GM21360 (cell line): ENCODE measurements around the gene ZNF616.

Experiments
- ATAC-seq: cut with Tn5 transposase; IDR thresholded peaks from one replicate; pipeline ENCODE4 v1.9.1; 2021; ENCODE audit warnings: mild to moderate bottlenecking, moderate library complexity; ENCODE audit not compliant: unreplicated experiment

Gene ZNF616

GRCh38 chr19:52139252-52140031 is at the start of gene ZNF616:
Gene ZNF616 (minus strand): TSS chr19:52139938. CDS start chr19:52130512, 9,426 bp downstream.
- no peak for ATAC-seq

DNA sequence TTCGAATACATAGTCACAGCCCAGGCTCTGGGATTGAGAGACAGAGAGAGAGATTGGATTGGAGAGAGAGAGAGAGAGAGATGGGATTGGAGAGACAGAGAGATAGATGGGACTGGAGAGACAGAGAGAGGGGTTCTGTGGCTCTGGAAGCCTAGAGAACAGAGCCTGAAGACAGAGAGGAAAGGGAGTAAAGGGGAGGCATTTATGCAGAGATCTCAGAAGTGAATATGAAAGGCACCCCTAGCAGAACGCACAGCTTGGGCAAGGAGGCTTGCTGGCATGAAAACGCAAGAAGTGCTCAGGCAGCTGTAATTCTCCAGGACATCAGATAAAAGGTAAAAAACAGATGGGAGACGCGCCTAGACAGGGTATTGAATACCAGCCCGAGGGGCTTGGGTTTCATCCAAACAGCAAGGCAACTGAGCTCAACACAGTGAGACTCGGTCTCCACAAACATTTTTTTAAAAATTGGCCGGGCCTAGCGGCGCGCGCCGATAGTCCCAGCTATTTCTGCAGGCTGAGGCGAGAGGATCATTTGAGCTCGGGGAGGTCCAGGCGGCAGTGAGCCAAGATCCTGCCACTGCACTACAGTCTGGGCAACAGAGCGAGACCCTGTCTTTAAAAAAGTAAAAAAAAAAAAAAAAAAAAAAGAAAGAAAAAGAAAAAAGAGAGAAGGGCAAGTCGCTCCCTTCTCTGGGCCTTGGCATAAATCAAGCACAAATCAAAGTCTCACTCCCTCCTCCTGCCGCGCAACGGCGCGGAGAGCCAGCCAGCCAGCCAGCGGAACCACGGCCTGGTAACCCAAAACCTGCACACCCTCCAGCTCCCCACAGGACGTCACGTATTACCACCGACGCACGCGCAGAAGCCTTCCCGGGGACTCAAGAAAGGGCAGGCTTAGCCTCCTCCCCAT is 49.3 kb upstream of the ZNF616 start:
- ATAC-seq: peak; percentile 3

DNA sequence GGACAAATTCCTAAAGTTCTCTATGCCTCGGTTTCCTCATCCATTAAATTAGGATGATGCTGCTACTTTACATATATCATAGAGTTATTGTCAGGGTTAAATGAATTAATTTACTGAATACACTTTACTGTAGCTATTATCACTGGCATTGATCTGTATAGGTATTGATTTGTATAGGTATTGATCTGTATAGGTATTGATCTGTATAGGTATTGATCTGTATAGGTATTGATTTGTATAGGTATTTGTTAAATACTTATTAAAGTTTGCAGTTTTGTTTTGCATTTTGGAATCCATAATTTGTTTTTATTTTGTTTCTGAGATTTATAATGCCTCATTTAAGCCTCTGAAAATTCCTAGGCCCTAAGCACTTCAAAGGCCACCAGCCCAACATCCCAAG is 47.7 kb upstream of the ZNF616 start:
- ATAC-seq: no peak

- no peak for ATAC-seq
Measured at GRCh38 chr19:52176574-52176973, 36.8 kb upstream of the ZNF616 start.

- no peak for ATAC-seq
Measured at GRCh38 chr19:52172347-52172746, 32.6 kb upstream of the ZNF616 start.

DNA sequence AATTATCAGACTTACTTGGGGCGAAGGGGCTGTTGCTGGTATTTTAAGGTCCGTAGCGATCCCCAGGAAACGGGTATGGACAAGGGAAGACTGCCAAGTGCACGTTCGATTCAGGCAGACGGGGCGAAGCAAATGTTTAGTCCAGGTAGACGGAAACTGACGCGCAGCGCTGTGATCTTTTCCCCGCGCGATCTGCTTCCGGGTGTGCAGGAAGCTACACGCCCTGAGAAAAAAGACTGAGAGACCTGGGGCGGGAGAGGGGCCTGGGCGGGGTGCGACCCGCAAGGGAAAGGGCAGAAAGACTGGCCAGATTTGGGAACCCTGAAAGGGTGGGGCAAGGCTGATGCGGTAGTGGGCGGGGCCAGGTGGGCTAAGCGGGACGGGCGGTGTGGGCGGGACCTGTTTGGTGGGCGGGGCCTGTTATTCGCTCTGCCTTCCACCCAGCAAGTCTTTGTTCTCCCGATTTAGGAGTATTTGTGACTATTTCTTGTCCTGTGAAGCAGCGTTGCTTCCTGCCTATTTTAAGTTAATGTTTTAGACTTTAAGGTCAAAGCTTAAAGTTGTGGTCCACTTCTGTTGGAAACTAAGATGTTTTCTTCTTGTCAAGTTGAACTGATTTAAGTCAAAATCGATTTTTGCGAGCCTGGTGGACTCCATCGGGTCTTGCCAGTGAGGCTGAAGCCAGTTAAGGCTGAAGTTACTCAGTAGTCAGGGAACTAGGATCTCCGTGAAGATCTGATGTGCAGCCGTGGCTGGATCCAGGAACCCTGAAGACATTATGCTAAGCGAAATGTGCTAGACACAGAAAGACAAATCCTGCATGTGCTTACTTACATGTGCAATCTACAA is 31.8 kb upstream of the ZNF616 start, which contains the start of gene ZNF836:
TSS of gene ZNF836 (minus strand) at position 301 of the 849 bp plus-strand sequence. CDS start 3,549 bp downstream, outside the sequence.
- peak; percentile 78 for ATAC-seq

DNA sequence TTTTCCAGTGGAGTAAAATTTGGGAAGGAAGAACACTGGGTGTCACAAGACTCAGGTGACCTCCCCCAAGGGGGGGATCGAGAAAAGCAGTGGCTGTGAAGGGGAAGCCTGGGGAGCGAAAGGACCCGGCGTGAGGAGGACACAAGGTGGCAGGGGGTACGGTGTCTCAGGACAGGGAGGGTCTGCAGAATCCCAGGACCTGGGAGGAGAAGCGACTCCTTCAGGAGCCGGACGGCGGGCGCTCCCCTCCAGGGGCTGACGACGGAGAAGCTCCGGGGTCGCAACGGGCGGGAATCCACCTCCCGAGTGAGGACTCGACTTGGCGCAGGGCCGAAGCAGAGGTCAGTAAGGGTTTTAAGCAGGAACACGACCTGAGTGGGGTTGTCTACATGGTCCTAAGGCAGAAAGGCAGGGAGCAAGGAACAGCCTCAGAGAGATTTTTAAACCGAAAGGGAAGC is 31.2 kb upstream of the ZNF616 start:
- no peak for ATAC-seq

- no peak for ATAC-seq
Measured at GRCh38 chr19:52170304-52170703, 30.6 kb upstream of the ZNF616 start.

- ATAC-seq: no peak
Measured at GRCh38 chr19:52155596-52156359, 16.0 kb upstream of the ZNF616 start.

DNA sequence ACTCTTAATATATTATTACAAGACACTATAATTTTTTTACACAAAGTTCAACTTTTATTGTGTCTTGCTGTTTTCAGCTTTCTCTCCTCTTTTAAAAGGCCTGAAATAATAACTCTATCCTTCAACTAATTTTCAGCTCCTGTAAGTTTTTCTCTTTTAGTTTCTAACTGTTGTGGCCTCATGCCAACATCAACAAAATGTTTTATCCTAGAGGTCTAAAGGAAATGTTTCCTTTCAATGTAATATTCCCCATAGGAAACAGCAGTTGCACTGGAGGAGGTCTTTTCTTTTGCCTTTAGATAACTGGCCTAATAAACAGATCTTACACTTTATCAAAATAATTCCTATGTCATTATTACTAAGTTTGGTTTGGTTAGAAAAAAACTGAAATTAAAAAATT is 8.5 kb upstream of the ZNF616 start:
- no peak for ATAC-seq

- ATAC-seq: no peak
Measured at GRCh38 chr19:52142001-52142595, 2.4 kb upstream of the ZNF616 start.

DNA sequence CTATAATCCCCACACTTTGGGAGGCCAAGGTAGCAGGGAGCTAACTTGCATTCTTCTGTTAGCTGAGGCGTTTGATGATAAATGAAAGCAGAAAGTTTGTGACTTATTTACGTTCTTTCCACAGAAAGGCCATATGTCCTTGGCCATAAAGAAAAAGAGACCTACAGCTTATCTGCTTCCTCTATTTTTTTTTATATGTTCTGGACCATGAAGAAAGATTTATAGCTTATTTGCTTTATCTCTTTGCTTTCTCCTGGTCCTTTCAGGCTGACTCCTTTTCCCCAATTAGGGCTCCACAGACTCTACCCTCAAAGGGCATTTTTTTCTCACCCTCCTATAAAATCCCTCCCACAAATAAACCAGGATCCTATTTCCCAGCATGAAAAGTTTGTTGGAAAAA is 1.5 kb upstream of the ZNF616 start:
- no peak for ATAC-seq

DNA sequence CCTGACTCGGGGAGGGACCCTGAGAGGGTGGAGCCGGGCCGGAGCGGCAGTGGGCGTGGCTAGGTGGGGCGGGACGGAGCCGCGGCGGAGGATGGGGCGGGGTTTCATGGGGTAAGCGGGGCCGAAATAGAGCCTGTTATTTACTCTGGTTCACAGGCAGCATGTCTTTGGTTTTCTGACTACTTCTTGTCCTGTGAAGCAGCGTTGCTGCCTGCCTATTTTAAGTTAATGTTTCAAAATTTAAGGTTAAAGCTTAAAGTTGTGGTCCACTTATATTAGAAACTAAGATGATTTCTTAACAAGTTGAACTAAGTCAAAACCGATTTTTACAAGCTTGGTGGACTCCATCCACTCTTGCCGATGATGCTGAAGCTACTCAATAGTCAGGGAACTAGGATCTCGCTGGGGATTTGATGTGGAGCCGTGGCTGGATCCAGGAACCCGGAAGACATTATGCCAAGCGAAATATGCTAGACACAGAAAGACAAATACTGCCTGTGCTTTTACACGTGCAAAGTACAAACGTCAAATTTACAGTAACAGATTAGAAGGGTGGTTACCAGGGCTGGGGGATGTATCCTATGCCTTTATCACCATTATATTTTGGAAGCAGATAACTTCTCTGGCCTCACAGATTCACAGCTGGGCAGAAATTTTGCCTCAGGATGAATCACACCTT is 433 bp upstream of the ZNF616 start:
- ATAC-seq: peak; percentile 92

DNA sequence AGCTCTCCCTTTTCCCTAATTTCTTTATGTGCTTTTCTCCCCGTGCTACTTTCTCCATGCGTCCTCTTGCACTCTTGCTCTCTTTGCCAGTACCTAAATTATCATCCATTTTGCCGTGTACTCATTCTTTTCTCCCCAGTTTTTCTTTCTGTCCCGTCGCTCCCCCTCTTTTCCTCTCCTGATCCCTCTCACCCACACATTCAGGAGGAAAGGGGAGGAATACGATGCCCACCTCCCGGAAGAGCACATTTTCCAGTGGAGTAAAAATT is 821 bp downstream of the ZNF616 start:
- no peak for ATAC-seq

DNA sequence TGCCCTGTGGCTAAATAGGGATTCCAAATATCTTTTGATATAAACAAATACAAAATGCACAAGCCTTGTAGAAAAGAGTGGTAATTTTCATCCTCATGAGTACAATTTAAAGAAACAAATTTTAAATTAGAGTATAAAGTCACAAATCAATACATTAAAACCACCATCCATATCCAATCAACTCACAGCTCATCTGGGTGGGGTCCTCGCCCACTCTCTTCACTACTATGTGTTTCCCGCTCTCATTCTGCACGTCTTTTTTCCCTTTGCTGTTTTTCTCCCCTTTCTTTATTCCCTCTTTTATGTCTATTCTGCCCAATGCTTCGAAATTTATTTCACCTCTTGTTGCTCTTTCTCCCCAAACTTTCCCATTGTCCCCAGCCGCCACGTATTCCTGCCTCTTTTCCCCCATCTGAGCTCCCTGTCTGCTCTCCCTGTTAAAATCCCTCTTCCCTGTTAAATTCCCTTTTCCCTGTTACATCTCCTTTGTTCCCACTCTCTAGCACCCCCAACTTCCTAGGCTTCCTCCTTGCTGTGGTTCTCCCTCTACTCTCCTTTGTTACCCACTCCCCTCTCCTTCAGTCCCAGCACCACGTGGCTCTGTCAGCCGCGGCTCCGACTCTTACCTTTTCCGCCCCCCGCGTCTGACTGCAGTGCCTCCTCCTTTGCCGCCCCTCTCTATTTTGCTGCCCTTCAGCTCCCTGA is 1.3 kb downstream of the ZNF616 start:
- ATAC-seq: no peak

DNA sequence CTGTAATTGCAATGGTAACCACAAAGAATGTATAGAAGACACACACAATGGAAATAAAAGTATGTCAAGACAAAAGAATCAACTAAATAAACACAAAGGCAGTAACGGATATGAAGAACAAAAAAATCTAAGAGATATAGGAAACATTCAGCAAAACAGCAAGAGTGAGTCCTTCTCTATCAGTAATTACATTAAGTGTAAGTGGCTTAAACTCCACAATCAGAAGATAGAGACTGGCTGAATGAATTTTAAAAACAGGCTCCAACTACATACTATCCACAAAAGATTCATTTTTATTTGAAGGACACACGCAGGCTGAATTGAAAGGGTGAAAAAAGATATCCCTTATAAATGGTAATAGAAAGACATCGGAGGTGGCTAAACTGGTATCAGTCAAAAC is 19.5 kb downstream of the ZNF616 start:
- ATAC-seq: no peak

DNA sequence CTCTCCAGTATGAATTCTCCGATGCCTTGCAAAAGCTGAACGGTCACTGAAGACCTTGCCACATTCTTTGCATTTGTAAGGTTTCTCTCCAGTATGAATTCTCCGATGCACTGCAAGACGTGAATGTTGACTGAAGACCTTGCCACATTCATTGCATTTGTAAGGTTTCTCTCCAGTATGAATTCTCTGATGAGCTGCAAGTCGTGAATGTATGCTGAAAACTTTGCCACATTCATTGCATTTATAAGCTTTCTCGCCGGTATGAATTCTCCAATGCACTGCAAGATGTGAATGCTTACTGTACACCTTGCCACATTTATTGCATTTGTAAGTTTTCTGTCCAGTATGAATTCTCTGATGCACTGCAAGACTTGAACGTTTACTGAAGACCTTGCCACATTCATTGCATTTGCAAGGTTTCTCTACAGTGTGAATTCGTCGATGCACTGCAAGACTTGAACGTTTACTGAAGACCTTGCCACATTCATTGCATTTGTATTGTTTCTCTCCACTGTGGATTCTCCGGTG is 24.1 kb downstream of the ZNF616 start:
- no peak for ATAC-seq

DNA sequence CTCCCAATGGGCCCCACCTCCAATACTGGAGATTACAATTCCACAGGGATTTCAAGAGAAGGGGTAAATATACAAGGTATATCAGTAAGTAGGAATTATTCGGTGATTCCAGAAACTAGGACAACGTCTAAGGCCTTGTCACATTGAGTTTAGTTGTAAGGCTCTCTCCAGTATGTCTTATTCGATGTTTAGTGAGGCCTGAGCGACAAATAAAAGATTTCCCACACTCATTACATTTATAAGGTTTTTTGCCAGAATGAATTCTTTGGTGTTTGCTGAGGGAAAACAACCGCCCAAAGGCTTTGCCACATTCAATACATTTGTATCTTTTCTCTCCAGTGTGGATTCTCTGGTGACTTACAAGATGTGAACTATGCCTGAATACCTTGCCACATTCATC is 25.0 kb downstream of the ZNF616 start:
- ATAC-seq: no peak

- ATAC-seq: no peak
Measured at GRCh38 chr19:52112624-52113023, 27.1 kb downstream of the ZNF616 start.
